Measurements from ENCODE around the gene CACNB2.

DNA sequence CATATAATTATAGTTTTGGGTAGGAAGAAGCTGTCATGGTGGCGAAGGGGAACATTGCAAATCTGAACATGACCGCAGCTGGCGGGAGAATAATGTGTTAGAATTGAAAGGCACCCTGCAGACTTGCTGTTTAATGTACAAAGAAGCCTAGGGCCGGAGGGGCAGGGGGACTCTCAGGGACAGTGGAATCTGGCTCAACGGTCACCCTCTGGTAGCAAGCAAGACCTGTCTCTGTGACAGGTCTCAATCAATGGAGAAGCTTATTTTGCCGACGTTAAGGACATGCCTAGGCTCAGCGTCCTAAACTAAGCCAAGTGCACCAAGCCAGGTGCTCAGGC is 333.9 kb downstream of the CACNB2 start:
- TF ChIP-seq, protein P1, sequence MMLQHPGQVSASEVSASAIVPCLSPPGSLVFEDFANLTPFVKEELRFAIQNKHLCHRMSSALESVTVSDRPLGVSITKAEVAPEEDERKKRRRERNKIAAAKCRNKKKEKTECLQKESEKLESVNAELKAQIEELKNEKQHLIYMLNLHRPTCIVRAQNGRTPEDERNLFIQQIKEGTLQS (IDR thresholded peaks at IDR 0.05) = no peak
- TF ChIP-seq, protein P2, sequence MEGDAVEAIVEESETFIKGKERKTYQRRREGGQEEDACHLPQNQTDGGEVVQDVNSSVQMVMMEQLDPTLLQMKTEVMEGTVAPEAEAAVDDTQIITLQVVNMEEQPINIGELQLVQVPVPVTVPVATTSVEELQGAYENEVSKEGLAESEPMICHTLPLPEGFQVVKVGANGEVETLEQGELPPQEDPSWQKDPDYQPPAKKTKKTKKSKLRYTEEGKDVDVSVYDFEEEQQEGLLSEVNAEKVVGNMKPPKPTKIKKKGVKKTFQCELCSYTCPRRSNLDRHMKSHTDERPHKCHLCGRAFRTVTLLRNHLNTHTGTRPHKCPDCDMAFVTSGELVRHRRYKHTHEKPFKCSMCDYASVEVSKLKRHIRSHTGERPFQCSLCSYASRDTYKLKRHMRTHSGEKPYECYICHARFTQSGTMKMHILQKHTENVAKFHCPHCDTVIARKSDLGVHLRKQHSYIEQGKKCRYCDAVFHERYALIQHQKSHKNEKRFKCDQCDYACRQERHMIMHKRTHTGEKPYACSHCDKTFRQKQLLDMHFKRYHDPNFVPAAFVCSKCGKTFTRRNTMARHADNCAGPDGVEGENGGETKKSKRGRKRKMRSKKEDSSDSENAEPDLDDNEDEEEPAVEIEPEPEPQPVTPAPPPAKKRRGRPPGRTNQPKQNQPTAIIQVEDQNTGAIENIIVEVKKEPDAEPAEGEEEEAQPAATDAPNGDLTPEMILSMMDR (IDR thresholded peaks at IDR 0.05; ENCODE audit: low read depth, low read length, missing input control) = no peak
- TF ChIP-seq, protein P3, sequence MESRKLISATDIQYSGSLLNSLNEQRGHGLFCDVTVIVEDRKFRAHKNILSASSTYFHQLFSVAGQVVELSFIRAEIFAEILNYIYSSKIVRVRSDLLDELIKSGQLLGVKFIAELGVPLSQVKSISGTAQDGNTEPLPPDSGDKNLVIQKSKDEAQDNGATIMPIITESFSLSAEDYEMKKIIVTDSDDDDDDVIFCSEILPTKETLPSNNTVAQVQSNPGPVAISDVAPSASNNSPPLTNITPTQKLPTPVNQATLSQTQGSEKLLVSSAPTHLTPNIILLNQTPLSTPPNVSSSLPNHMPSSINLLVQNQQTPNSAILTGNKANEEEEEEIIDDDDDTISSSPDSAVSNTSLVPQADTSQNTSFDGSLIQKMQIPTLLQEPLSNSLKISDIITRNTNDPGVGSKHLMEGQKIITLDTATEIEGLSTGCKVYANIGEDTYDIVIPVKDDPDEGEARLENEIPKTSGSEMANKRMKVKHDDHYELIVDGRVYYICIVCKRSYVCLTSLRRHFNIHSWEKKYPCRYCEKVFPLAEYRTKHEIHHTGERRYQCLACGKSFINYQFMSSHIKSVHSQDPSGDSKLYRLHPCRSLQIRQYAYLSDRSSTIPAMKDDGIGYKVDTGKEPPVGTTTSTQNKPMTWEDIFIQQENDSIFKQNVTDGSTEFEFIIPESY (IDR thresholded peaks at IDR 0.05) = no peak
- TF ChIP-seq TAF1 (conservative IDR thresholded peaks at IDR 0.05) = no peak

Measured in liver (tissue), 3 donors.